Endothelial cell of umbilical vein (primary cell): ENCODE results near the gene PTPRZ1. TPM values are rescaled to one million over a fixed set of nuclear protein-coding genes. Genes with fewer than 3 reads are reported as not detected.

Experiments
- BruUV-seq: library from RNA; stranded (reverse); fragments of 400-500 nt; replicated peaks from 2 replicates; lab custom pipeline; 2021; lab: Mats Ljungman, UMichigan
- CTCF ChIA-PET: fragments of 300-600, 350-600 bp; sonication (Branson Sonifier 250); formaldehyde crosslinking; loops from one replicate; lab custom pipeline; 2021; ENCODE audit warnings: antibody characterized with exemption, inconsistent platforms; lab: Charles Lee
- POLR2A ChIA-PET: fragments of 300-600, 350-600 bp; sonication (Branson Sonifier 250); formaldehyde crosslinking; loops from one replicate; lab custom pipeline; 2021; ENCODE audit warnings: antibody characterized with exemption, inconsistent platforms; lab: Charles Lee
- DNase-seq: peaks from one replicate; pipeline ENCODE4 v3.0.0-alpha.2; 2011; ENCODE audit warnings: low read depth, low spot score
- FAIRE-seq: peaks from 2 replicates; lab custom pipeline; 2011; peaks lifted over from hg19 to GRCh38; lab: Jason Lieb, UNC
- H2AFZ ChIP-seq: 2 replicates; pipeline ENCODE4 v1.6.0; 2012; ENCODE audit warnings: low read depth, low read length, control low read depth, inconsistent platforms
- H3K27ac ChIP-seq: 2 replicates; pipeline ENCODE4 v1.5.1; 2011; ENCODE audit warnings: low read depth, mild to moderate bottlenecking, control low read depth, low read length, moderate library complexity; ENCODE audit not compliant: insufficient read depth
- H3K27me3 ChIP-seq, 2 experiments: 2 replicates each; pipeline versions ENCODE4 v1.6.0 to v1.6.1; 2011; ENCODE audit warnings: low read length in 2 of 2, mixed read lengths in 1 of 2; ENCODE audit not compliant: control insufficient read depth in 2 of 2, insufficient read depth in 2 of 2
- H3K36me3 ChIP-seq, 2 experiments: 2 replicates in 1 of 2; 3 replicates in 1 of 2; pipeline ENCODE4 v1.5.1; 2011; ENCODE audit warnings: low read length in 2 of 2, mild to moderate bottlenecking in 1 of 2, moderate library complexity in 1 of 2; ENCODE audit not compliant: control insufficient read depth in 2 of 2, insufficient read depth in 2 of 2; ENCODE audit errors: extremely low read depth in 1 of 2
- H3K4me1 ChIP-seq: 3 replicates; pipeline ENCODE4 v1.5.1; 2011; ENCODE audit warnings: mild to moderate bottlenecking, low read length; ENCODE audit not compliant: control insufficient read depth, insufficient read depth; ENCODE audit errors: extremely low read depth
- H3K4me2 ChIP-seq: 2 replicates; pipeline ENCODE4 v1.6.1; 2011; ENCODE audit warnings: low read length, control low read depth, mixed read lengths; ENCODE audit not compliant: insufficient read depth
- H3K4me3 ChIP-seq, 3 experiments: fragments of 200-600 bp in 1 of 3; sonication (generic), shearing (Covaris generic) in 1 of 3; replicated peaks in 1 of 3; 2 replicates each; pipeline ENCODE4 v1.5.1; 2011 to 2016; ENCODE audit warnings: control low read depth in 3 of 3, low read length in 3 of 3, mild to moderate bottlenecking in 2 of 3, inconsistent platforms in 1 of 3, low read depth in 1 of 3, moderate library complexity in 1 of 3; ENCODE audit not compliant: insufficient read depth in 1 of 3
- H3K79me2 ChIP-seq: 2 replicates; pipeline ENCODE4 v1.6.0; 2012; ENCODE audit warnings: low read length, inconsistent platforms; ENCODE audit not compliant: control insufficient read depth, insufficient read depth
- H3K9ac ChIP-seq: replicated peaks from 2 replicates; pipeline ENCODE3; 2011; ENCODE audit warnings: low read length, control low read depth; ENCODE audit not compliant: insufficient read depth; ENCODE audit errors: extremely low read depth
- H3K9me1 ChIP-seq: replicated peaks from 3 replicates; pipeline ENCODE4 v1.6.0; 2011; ENCODE audit warnings: mild to moderate bottlenecking, low read length; ENCODE audit not compliant: control insufficient read depth, insufficient read depth; ENCODE audit errors: extremely low read depth
- H3K9me3 ChIP-seq: replicated peaks from 2 replicates; pipeline ENCODE4 v1.5.1; 2012; ENCODE audit warnings: low read length, inconsistent platforms; ENCODE audit not compliant: control insufficient read depth, insufficient read depth
- H4K20me1 ChIP-seq: replicated peaks from 2 replicates; pipeline ENCODE3; 2011; ENCODE audit warnings: mild to moderate bottlenecking, low read length; ENCODE audit not compliant: control insufficient read depth, insufficient read depth; ENCODE audit errors: extremely low read depth
- CTCF ChIP-seq, 2 donors: IDR thresholded peaks; 1 replicate in 1 of 2; 2 replicates in 1 of 2; pipeline ENCODE4 v1.5.1; 2011; ENCODE audit warnings: low read length in 2 of 2, mild to moderate bottlenecking in 2 of 2, moderate library complexity in 2 of 2, control low read depth in 1 of 2, inconsistent platforms in 1 of 2, low read depth in 1 of 2; ENCODE audit not compliant: insufficient read depth in 1 of 2; ENCODE audit errors: extremely low read depth in 1 of 2
- EZH2 ChIP-seq: IDR thresholded peaks from 2 replicates; pipeline ENCODE4 v1.6.1; 2012; ENCODE audit warnings: borderline replicate concordance, low read depth, mild to moderate bottlenecking, moderate library complexity, low read length, inconsistent platforms; ENCODE audit not compliant: severe bottlenecking
- FOS ChIP-seq: IDR thresholded peaks from 2 replicates; pipeline ENCODE4 v1.6.1; 2011; ENCODE audit warnings: mild to moderate bottlenecking, low read length, moderate library complexity, borderline replicate concordance; ENCODE audit not compliant: insufficient read depth
- GATA2 ChIP-seq: IDR thresholded peaks from 2 replicates; pipeline ENCODE4 v1.7.0; 2011; ENCODE audit warnings: low read depth, mild to moderate bottlenecking, moderate library complexity, mixed read lengths, low read length; ENCODE audit not compliant: insufficient read length, insufficient read depth
- JUN ChIP-seq: IDR thresholded peaks from 2 replicates; pipeline ENCODE4 v1.6.1; 2011; ENCODE audit warnings: borderline replicate concordance, low read depth; ENCODE audit not compliant: insufficient read length, insufficient read depth
- MAX ChIP-seq: IDR thresholded peaks from 2 replicates; pipeline ENCODE4 v1.6.1; 2011; ENCODE audit not compliant: insufficient read depth, insufficient read length
- MYC ChIP-seq: IDR thresholded peaks from one replicate; pipeline ENCODE4 v1.6.1; 2011; ENCODE audit warnings: mild to moderate bottlenecking, low read depth, low read length
- POLR2A ChIP-seq: IDR thresholded peaks from 2 replicates; pipeline ENCODE4 v1.6.1; 2012; ENCODE audit warnings: low read depth, mild to moderate bottlenecking, control low read depth, low read length
- POLR2AphosphoS5 ChIP-seq: IDR thresholded peaks from 2 replicates; pipeline ENCODE4 v1.6.1; 2012; ENCODE audit warnings: low read depth, mild to moderate bottlenecking, control low read depth, low read length, moderate library complexity; ENCODE audit not compliant: insufficient read depth
- dilution Hi-C: fragments of 300-500 bp; cut with MboI; formaldehyde crosslinking; loops from one replicate; pipeline ENCODE4 v1.15.0; 2019; ENCODE audit warnings: low sequenced_read_pairs; ENCODE audit not compliant: extremely low pct_ligation_motif_present
- intact Hi-C: fragments of 100-400 bp; cut with micrococcal nuclease; formaldehyde crosslinking; loops from one replicate; pipeline ENCODE4 v1.10.0; 2022
- polyA plus RNA-seq, 4 experiments: library from polyadenylated mRNA; depleted of rRNA in 3 of 4; stranded (reverse) in 3 of 4; unstranded in 1 of 4; fragments of >200 nt; gene quantifications; 2 replicates each; pipeline versions ENCODE4 v1.2.1 to v1.2.3, GENCODE V29; 2011 to 2012; ENCODE audit warnings: missing spikeins in 1 of 4
- total RNA-seq: library from RNA; stranded (reverse); gene quantifications from 2 replicates; pipeline ENCODE4 v1.2.3, GENCODE V29; 2021

The PTPRZ1 gene
- total and polyA plus RNA-seq, 2 donors (not counting 3 experiments of a cell fraction or from before 2014, with no cell fraction given): 0.07 TPM; not detected in 1

GRCh38 chr7:121916211-121916610 lies 43.2 kb downstream of the PTPRZ1 start:
- no peaks in the 10 kb centered on the region for H3K27me3 ChIP-seq
- H3K9ac ChIP-seq: no peak overlapping the region
- no peaks in the 10 kb centered on the region for H3K9me1 ChIP-seq
- no peak overlapping the region for H2AFZ ChIP-seq
- H3K27ac ChIP-seq: no peak overlapping the region
- BruUV-seq: no TSS peak
- dilution Hi-C loops: no loop called here
- no peaks in the 10 kb centered on the region for H3K36me3 ChIP-seq
- H3K4me3 ChIP-seq: no peak overlapping the region
- FAIRE-seq: no peak
- intact Hi-C loops: no loop called here
- POLR2A ChIA-PET: no interaction called here
- H4K20me1 ChIP-seq: no peaks in the 10 kb centered on the region
- H3K4me2 ChIP-seq: no peak overlapping the region
- H3K79me2 ChIP-seq: no peaks in the 10 kb centered on the region
- CTCF ChIA-PET: no interaction called here
- no peaks in the 10 kb centered on the region for H3K9me3 ChIP-seq
- no peaks in the 10 kb centered on the region for H3K4me1 ChIP-seq
- no peak for TF ChIP-seq POLR2A
- TF ChIP-seq POLR2AphosphoS5: no peak
- no peak for DNase-seq

GRCh38 chr7:121919986-121920385 lies 47.0 kb downstream of the PTPRZ1 start:
- TF ChIP-seq MYC: no peak
- TF ChIP-seq CTCF (IDR thresholded peaks at IDR 0.05; ENCODE audit: extremely low read depth in 1 of 2, insufficient read depth in 1 of 2, low read depth in 1 of 2, low read length in 2 of 2): no peak
- no peak for TF ChIP-seq JUN
- no peak for TF ChIP-seq FOS
- TF ChIP-seq MAX: no peak
- no peak for TF ChIP-seq POLR2AphosphoS5
- no peak for TF ChIP-seq POLR2A
- no peak for TF ChIP-seq GATA2
- TF ChIP-seq EZH2: no peak
- Histone ChIP-seq H3K9me3 (no peaks in the 10 kb centered on the region), H3K9ac (no peak overlapping the region), H3K9me1 (no peaks in the 10 kb centered on the region), H3K27ac (no peak overlapping the region), H3K27me3 (no peaks in the 10 kb centered on the region), H4K20me1 (no peaks in the 10 kb centered on the region), H3K36me3 (no peaks in the 10 kb centered on the region), H2AFZ (no peak overlapping the region), H3K79me2 (no peaks in the 10 kb centered on the region), H3K4me3 (no peak overlapping the region), H3K4me2 (no peak overlapping the region), H3K4me1 (no peaks in the 10 kb centered on the region)
- no TSS peak for BruUV-seq
- POLR2A ChIA-PET: no interaction called here
- dilution Hi-C loops: no loop called here
- CTCF ChIA-PET: interaction anchor here (1.4 kb wide), 1 partner anchor 74 kb away, joined by 5 read pairs; no protein-coding TSS in a partner anchor
- intact Hi-C loops: no loop called here
- DNase-seq (no peak), FAIRE-seq (no peak)
